GM18526 (cell line): ENCODE data around the gene STK35.

ENCODE experiments used
- POLR2A ChIP-seq: IDR thresholded peaks from 3 replicates; pipeline ENCODE4 v1.6.1; 2011; ENCODE audit not compliant: insufficient read length; ENCODE audit errors: extremely low read depth

The STK35 gene

DNA sequence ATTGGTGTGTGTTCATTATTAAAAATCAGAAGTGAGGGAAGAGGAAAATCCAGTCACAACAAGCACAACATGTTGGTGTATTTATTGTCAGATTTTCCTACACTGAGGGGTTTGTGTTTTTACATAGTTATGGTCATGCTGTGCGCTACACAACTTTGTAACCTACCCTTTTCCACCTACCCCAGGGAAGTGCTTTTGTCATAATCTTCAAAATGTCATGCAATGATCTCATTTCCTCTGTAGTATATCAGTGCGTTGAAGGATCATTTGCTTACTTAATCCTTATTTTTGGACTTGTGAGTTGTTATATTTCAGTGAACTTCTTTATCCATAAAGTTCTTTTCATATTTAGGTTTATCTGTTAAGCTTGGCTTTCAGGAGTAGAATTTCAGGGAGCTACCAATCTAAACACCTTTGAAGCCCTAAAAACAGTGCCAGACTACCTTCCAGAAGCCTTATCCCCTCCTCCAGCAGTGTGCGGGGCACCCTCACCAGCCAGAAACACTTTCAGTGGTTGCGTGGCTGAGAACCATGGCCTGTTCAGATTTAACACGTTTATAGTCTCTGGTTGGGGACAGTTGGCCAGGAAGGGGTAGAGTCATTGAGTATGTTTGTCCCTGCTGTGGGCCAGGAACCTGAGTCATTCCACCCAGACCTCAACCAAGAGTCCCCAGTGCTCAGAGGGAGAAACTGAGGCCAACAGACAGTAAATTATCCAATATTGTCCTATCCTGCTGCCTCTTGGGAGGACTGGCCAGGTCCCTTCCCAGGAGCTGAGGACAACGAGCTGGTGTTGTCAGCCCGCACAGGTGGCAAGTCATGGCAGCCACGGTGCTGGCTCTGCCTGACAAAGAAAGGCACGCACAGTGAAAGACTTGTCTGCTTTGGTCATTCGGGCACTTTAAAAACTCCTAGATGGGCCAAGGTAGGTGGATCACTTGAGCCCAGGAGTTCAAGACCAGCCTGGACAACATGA lies 40.3 kb downstream of the STK35 start:
- no peak for TF ChIP-seq POLR2A

DNA sequence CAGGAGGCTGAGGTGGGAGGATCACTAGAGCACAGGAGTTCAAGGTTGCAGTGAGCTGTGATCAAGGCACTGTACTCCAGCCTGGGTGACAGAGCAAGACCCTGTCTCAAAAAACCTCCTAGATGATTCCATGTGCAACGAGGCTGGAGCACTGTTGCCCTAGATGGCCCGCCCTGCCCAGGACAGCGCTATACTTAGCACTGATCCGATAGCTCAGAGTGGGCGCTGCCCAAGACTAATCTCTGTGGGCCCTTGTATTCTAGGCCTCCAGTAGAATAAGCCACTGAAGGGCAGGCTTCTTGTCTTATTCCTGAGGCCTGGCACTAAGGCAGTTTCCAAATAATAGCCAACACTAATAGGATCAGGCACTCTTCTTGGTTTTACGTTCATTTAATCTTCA lies 41.0 kb downstream of the STK35 start:
- no peak for TF ChIP-seq POLR2A

DNA sequence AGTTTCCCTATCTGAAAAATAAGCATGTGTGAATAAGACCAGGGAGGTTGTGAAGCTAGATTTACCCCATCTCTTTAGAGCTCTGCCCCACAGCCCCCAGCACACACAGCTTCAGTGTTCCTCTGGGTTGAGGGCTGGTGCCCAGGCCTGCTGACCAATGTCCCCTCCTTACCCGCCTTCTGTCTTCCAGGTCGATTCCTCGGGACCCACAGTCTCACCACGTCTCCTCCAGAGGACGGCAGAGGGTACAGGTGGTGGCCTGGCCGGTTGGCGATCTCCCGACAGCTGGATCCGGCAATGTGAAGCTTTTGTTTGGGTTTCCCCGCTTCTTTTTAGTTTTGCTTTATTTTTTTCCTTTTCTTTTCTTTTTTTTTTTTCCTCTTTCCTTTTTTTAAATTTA lies 42.0 kb downstream of the STK35 start:
- no peak for TF ChIP-seq POLR2A

DNA sequence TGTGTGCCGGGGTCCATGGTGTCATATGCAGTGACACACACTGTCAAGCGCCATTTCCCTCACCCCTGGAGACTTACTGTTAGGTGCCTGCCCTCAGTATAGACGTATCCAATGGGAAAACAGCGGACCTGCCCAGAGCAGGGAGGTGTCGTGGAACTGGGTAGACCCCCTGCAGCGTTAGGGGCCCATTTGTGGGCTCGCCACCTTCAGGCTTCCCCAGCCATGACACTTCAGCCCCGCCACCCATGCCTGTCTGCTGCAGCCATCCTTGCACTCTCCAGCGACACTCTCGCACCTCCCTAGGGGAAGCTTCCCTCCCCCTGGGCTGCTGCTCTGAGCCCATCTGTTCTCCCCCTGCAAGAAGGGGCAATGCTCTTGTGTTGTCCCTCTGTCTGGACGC lies 43.2 kb downstream of the STK35 start:
- no peak for TF ChIP-seq POLR2A

DNA sequence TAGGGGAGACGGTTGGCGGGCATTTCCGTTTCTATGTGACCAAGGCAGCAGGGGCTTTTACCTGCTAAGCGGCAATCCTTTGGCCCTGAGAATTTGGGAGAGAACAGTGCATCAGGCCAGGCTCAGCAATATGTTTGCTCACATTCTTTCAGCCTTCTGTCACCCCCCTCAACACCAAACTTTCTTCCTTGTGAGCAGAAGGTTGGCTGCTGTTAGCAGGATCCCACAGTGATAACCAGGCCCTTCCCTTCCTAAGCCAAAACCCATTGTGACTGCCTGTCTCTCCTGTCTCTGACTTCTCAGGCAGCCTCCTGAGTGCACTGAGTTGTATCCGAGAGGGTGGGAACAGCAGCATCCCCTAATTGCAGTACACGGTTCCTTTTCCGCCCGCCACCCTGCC lies 43.7 kb downstream of the STK35 start:
- no peak for TF ChIP-seq POLR2A

DNA sequence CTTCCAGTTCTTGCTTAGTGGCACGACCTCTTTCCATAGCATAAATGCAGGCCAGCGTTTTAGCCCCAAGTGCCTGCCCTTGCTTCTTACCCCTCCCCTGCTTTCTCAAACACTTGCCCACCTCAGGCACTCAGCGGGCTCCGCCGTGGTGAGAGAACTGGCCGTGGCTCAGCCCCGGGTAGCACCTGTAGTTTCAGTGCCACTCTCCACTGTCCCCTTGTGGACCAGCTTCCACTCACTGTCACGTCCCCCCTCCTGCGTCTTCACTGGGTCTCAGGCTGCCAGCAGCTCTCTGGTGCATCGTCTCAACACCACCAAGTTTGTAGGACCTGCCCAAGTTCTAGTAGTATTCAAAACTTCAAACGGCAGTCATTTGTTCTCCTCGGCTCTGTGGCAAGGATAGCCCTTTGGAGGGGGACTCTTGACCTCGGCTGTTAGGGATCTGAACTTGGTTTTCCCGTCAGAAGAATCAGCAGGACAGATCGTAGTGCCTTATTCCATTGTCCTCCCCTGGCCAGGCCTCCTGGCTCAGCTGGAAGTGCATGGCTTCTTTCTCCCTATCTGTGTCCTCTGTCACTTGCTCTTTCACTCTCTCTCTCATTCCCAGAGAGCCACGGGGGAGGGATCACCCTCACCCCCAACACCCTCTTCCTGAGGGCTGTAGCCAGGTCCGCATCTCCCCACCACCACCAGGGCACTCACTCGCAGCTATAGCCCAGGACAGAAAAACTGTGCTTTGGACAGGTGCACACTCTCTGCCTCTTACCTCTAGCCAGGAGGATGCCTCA lies 44.6 kb downstream of the STK35 start:
- TF ChIP-seq POLR2A = no peak

DNA sequence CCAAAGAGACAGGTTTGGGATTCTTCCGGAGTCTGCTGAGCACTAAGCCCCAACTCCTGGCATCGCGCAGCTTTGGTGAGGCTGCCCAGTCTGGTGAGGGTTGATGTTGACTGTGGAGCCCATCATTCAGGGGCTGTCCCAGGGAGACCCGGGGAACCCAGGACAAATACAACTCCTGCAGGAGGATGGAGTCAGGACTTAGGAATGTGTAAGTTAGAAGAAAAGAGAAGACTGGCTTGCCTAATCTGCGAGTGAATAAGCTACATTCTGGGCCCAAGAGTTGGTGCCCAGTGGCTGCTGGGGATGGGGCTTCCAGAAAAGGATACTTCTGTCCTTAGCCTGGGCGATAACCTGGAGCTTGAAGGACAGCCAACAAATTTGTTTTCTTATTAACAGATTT lies 47.9 kb downstream of the STK35 start:
- no peak for TF ChIP-seq POLR2A

DNA sequence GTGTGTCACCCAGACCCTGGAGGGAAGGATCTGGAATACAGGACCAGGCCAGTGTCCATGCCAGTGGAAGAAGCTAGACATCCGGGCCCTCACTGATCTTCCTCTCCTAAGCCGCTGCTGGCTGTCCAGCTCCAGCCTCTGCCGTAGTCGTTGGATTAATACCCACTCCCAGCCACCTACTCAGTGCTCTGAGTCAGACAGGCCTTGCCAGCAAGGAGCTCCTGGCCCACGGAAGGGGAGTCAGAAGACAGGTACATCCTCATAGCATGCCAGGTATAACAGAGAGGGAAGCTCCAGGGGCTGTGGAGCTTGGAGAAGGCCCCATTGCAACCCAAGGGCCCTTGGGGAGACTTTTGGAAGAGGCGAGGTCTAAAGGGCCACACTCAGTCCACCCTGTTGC lies 49.0 kb downstream of the STK35 start:
- TF ChIP-seq POLR2A = no peak

DNA sequence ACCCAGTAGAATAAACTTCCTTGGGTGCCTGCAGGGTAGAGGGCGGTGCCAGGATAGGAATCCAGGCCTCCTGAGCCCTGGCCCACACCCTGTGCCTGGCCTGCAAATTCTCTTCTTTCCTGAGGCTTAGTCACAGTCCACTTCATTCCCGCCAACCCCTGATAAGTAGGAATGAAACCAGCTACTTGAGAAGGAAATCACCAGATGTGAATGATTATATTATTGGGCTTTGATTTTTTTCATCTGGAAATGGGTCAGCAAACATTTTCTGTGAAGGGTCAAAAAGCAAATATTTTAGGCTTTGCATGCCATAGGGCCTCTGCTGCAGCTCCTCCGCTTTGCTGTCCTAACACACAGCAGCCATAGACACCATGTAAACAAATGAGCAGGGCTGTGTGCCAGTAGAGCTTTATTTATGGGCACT lies 50.2 kb downstream of the STK35 start:
- TF ChIP-seq POLR2A = no peak

DNA sequence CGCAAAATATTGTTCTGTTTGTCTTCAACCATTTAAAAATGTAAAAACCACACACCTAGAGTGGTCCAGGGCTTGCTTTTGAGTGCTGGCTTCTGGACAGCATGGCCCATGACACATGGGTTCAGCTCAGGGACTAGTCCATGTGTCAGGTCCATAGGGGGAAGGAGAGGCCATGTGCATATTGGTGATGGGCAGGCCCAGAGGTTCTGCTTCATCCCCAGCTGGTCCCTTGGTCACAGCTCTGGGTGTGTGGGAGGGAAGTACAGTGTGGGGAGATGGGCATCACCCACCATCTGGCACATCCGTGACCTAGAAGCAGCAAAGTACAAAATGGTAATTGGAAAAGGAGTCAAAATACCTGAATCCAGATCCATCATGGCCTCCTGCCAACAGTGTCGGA lies 50.7 kb downstream of the STK35 start:
- no peak for TF ChIP-seq POLR2A

DNA sequence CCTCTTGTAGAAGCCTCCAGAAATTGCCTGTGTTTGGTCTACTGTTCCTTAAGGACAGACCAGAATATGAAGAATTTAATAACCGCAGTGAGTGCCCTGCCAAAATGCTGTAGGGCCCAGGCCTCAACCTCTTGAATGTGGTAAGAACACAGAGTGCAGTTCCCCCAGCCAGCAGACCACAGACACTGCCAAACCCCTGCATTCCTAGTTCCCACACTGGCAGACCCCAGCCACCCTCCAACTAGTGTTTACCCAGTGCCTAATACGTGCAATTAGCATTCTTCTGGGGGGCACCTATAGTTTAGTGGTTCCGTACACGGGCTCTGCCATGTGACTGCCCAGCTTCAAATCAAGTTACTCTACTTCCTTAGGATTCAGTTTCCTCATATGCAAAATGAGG lies 51.7 kb downstream of the STK35 start:
- TF ChIP-seq POLR2A = no peak

DNA sequence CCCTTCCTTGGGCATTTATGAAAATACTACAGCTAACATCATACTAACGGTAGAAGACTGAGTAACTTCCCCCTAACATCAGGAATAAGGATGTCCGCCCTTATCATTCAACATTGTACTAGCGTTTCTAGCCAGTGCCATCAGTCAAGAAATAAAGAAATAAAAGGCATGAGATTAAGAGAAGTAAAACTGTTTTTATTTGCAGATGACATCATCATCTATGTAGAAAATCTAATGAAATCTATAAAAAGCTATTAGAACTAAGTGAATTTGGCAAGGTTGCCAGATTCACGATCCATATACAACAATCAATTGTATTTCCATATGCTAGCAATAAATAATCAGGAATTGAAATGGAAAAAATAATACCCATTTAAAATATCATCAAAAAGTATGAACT lies 54.6 kb downstream of the STK35 start:
- no peak for TF ChIP-seq POLR2A

DNA sequence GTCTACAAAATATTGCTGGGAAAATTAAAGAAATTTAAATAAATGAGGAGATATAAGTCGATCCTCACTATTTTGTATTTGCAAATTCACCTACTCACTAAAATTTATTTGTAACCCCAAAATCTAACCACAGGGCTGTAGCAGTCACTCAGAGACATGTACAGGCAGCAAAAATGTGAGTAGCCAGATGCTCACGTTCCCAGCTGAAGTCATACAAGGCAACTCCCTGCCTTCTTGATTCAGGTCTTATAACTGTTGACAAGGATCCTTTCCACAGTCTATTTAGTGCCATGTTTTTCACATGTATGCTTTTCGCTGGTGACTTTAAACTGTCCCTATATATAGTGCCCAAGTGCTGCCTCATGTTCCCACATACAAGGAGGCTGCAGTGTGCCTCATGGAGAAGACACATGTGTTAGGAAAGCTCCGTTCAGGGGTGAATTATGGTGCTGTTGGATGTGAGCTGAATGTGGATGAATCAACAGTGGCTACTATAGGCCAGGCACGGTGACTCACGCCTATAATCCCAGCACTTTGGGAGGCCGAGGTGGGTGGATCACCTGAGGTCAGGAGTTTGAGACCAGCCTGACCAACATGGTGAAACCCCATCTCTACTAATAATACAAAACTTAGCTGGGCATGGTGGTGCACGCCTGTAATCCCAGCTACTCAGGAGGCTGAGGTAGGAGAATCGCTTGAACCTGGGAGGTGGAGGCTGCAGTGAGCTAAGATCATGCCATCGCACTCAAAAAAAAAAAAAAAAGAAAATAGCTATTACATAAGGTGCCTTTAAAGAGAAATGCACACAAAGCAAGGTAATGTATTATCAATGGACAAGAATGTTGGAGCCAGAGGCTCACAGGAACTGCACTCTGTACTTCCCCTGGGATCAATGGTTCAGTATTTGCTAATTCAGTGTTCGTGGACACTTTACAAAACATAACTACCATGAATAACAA lies 55.3 kb downstream of the STK35 start:
- TF ChIP-seq POLR2A = no peak

DNA sequence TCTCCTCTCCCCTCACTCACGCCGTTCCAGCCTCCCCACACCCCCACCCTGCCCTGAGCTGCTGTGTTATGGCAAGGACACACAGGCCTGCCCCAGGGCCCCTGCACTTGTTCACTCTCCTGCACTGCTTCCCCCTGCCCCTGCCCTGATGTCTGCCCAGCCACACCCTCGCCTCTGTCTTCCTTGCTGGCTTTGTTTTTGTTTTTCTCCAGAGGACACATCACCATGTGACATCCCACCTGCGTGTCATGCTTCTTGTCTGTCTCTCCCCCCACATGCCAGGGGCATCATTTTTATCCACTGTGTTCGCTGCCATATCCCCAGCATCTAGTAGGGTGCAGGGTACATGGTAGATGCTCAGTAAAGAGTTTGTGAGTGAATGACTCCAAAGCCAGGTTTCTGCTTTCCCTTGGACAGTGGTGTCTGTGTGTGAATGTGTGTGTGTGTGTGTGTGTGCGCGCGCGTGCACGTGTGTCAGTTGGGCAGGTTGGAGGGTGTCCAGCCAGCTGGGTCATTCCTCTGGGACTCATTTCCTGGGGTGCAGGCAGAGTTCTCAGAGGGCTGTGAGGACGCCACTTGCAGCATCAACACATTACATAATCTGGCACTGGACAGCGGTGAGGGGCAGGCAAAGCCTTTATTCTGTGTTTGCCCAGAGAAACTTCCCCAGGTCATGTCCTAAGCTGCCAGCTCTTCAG lies 60.6 kb downstream of the STK35 start:
- no peak for TF ChIP-seq POLR2A

DNA sequence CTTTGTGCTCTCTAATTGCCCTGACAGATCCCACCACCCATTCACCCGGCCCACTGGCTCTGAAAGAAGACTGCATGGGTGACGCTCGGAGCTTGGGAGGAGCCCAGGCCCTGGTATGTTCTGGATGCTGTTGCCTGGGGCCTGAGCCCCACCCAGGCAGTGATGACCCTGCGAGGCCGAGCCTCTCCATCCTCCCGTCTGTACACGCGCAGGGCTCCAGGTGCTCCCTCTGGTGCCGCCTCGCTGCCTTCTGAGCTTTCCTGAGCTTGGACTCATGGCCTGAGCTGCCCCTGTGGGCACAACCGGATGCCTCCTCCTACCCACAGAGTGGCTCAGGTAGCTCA lies 61.2 kb downstream of the STK35 start:
- no peak for TF ChIP-seq POLR2A
